UCSD-AML1 (cell line): Measurements from ENCODE around the gene SOAT1.
A peak's percentile ranks its signal among the peaks of the same experiment; 100 is the strongest.
"Not testable (repeated sequence)": the region's sequence is repeated elsewhere in the genome, so short reads cannot be mapped to it uniquely, and the experiment has no call there.

ENCODE experiments used
- DNase-seq: peaks from one replicate; lab custom pipeline; 2025; ENCODE audit not compliant: unreplicated experiment; lab: John Stamatoyannopoulos, UW

Gene SOAT1

DNA sequence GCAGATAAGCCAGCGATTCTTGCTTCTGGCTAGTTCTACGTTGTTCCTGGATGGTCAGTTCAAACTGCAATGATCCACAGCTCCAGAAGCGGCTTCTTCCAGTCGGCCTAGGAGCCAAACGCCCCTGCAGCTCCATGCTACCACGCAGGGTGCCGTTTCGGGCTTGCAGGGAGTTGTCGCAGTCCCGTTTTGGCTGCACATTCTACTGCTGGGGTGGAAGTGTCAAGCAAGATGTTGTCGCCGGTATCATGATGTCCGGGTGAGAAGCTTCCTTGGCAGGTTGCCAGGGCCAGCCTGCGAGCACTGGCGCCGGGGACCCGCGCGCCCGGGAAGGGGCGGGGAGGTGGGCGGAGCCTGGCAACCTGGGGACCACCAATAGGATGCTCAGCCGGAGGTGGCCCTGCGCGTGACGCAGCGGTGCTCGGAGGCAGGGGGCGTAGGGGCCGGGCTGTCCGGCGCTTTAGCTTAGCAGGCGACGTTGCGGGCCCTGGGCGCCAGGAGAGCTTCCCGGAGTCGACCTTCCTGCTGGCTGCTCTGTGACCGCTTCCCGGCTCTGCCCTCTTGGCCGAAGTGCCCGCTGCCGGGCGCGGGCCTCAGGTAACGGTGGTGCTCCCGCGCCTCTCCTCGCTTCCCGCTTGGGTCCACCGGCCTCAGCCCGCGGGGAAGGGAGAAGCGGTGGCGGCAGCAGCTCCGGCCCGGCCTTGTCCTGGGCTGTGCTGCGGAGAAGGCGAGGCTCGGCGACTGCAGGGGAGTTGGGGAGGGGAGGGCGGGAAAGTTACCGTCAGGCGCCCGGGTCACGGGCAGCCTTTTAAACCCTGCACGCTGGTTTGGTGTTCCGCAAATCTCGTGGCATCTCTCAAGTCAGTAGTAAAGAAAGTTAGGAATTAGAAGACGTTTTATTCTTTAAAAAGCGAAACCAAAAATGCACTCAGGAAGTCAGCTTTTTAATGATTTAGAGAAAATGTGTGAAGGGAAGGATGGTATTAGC, at the start of gene SOAT1:
TSS of gene SOAT1 (plus strand) at position 458 of the 988 bp plus-strand sequence. CDS start 8,888 bp downstream, outside the sequence.
- peak; percentile 91 for DNase-seq

DNA sequence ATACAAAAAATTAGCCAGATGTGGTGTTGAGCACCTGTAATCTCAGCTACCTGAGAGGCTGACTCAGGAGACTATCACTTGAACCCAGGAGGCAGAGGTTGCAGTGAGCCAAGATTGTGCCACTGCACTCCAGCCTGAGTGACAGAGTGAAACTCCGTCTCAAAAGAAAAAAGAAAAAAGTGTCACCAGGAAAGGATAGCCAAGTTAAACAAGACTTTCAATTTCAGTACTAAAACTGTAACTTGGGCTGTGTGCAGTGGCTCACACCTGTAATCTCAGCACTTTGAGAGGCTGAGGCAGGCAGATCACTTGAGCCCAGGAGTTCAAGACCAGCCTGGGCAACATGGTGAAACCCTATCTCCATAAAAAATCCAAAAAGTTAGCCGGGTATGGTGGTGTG, 48.2 kb upstream of the SOAT1 start:
- DNase-seq: not testable (repeated sequence)

DNA sequence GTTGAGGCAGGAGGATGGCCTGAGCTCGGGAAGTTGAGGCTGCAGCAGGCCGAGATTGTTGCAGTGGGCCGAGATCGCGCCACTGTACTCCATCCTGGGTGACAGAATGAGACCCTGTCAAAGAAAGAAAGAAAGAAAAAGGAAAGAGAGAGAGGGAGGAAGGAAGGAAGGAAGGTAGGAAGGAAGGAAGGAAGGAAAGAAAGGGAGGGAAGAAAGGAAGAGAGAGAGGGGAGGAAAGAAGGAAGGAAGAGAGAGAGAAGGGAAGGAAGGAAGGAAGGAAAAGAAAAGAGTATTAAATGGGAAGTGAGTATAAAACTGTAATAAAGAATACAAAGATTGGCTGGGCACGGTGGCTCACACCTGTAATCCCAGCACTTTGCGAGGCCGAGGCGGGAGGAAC, 45.7 kb upstream of the SOAT1 start:
- no peak for DNase-seq

DNA sequence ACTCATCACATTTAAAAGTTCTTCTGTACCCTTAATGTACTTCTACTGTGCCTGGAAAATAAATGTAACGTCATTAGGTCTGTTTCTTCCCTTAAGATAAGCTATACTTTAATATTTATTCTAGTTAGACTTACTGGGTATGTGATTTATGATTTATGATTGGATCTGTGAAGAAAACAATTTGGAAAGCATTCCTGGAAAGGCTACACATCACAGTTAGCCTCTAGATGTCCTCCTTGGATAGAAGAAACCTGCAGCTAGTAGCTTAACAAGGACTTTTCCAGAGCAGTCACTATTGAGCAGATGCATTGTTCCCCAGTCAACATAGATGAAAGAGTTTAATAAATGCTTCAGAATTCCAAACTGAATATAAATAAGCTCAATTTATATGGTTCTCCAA, 41.9 kb upstream of the SOAT1 start:
- DNase-seq: no peak

DNA sequence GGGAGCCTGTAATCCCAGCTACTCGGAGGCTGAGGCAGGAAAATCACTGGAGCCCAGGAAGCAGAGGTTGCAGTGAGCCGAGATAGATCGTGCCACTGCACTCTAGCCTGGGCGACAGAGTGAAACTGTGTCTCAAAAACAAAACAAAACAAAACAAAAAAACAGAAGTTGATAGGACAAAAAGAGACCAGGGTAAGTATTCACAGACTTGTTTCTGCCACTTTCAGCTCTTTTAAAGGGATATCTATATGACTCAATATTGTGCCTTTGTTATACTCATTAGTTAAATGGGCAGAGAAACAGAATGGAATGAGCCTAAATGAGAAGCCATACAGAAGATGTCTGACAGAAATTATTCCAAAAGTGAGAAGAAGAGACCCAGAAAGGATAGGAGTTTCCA, 41.0 kb upstream of the SOAT1 start:
- DNase-seq: no peak

DNA sequence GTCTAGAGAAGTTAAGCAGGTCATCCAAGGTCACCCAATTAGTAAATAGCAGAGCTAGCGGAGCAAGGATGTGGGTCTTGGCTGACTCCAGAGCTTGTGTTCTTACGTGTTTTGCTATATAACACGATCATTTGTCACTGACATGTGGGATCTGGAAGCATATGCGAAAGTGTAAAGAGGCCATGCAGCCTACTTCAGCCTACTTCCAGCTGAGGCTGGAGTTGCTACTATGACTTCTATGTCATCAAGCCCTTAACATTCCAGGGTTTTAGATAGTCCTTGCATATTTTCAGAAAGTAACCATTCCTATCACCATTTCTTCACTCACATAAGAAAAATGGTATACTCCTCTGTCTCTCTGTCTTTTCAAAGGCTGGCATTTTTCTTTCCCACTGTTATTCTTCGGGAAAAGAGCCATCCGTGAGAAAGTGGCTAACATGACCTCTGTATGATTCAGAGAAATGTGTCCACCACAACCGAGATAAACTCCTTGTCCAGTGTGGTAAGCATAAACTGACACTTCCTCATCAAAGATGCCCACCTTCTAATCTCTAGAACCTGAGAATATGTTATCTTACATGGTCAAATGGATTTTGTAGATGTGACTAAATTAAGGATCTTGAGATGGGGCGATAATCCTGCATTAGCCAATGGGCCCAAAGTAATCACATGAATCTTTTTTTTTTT, 40.2 kb upstream of the SOAT1 start:
- no peak for DNase-seq

DNA sequence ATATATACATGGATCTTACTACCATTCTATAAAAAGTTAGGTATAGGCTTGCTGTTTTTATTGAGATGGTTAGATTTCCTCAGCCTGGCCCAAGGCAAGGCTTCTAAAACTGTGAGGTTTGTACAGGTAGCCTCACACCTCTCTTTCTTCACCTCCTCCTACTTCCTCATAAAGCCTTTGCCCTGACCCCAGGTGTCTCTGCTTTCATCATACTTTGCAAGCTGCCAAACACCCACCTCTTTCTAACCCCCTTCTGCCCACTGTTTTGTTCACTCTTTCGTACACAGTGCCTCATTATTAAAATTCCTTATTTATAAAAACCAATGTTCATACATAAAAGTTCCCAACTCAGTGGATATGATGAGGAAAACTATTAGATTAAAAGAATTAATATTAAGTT, 31.4 kb upstream of the SOAT1 start:
- no peak for DNase-seq

DNA sequence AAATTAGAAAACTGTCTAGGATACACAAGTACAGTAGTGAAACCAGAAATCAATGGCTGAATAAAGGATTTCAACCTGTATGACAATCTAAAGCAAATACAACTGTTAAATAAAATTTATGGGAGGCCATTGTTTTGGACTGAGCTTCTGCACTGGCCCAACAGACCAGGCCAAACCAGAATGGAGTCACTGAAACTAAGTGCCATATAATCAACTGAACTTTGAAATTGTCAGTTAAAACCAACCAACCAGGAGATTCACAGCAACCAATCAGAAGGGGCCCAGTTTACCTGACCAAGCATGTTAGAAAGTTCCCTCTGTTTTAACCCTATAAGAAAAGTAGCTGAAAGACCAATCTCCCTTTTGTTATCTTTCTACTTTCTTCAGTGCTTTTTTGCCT, 30.5 kb upstream of the SOAT1 start:
- DNase-seq: no peak

DNA sequence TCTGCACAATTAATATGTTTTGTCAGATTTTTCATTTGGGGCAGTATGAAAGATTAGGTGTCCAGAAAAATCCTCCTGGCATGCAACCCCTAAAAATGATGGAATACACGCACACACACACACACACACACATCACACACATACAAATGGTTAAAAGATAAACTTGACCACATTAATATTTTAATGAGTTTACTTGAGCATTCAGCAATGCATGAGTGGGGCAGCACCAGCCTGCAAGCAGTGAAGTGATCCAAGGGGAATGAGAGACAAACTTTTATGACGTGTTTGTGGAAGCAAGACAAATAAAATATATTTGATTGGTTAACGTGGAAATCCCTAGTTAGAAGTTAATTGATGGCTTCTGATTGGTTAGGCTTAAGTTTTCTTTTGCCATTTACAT, 29.1 kb upstream of the SOAT1 start:
- DNase-seq: no peak

DNA sequence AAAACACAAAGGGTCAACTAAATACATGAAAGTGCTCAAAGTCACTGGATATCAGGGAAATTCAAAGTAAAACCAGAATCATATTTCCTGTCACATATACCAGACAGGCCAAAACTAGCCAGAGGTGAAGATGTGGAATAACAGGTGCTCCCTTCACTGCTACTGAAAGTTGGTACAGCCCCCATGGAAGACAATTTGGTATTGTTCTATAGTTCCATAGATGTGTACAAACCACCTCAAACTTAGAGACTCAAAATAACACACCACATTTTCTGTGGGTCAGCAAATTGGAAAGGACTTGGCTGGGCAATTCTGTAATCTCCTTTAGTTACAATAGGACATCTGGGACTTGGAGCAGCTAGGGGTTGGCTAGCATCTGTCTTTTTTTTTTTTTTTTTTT, 24.5 kb upstream of the SOAT1 start:
- no peak for DNase-seq

DNA sequence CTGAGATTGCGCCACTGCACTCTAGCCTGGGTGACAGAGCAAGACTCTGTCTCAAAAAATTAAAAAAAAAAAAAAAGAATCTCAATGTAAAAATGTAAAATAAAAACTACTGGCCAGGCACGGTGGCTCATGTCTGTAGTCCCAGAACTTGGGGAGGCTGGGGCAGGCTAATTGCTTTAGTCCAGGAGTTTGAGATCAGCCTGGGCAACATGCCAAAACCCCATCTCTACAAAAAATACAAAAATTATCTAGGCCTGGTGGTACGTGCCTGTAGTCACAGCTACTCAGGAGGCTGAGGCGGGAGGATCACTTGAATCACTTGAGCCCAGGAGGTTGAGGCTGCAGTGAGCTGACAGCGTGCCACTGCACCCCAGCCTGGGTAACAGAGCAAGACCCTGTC, 19.2 kb upstream of the SOAT1 start:
- DNase-seq: not testable (repeated sequence)

DNA sequence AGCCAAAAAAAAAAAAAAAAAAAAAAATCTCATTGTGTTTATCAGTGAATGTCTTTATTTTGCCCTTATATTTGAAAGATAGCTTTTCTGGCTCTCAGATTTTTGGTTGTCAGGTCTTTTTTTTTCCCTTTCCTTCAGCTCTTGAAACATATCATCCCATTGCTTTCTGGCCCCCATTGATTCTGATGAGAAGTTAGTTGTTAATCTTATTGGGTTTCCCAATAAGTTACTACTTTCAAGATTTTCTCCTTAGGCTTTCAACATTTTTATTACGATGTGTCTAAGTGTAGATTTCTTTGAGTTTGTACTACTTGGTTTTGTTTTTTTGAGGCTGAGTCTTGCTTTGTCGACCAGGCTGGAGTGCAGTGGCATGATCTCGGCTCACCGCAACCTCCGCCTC, 14.7 kb upstream of the SOAT1 start:
- DNase-seq: no peak

DNA sequence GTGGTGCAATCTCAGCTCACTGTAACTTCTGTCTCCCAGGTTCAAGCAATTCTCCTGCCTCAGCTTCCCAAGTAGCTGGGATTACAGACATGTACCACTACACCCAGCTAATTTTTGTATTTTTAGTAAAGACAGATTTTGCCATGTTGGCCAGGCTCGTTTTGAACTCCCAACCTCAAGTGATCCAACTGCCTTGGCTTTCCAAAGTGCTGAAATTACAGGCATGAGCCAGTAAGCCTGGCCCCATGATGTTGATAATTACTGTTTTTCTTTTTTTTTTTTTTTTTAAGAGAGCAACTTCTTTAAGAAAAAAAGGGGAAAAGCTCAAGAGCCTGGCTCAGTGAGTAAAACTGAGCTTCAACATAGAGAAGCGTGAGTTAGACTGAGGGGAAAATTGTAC, 9.6 kb upstream of the SOAT1 start:
- no peak for DNase-seq

DNA sequence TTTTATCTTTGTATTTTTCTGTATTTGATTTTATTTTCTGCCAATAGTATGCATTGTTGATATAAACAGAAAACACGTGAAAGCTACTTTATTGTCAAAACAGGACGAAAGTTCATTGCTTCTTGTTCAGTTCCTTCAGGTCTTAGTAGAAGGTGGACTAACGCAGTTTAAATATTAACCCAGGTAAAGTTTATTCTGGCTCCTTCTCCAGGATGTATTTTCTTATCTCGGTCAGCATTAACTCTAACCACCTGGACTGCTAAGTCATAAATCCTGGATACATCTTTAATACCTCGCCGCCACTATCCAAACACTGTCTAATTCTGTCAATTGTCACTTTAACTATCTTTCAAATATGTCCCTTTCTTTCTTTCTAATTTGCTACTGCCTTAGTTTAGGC, 5.7 kb upstream of the SOAT1 start:
- no peak for DNase-seq

DNA sequence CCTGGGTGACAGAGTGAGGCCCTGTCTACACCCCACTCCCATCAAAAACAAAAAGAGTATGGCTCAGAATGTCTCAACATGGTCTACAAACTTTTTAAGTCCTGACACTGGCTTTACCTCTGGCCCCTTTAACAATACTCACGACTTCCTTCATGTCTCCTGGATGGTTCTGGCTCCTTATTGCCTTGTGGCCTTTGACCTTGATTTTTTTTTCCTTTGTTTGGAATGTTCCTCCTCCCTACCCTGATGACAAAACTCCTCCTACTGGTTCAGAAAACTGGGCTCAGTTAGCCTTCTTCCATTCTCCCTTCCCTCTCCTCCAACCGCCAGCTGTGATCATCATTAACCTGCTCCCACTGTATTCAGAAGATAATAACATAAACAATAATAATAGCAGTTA, 4.6 kb upstream of the SOAT1 start:
- no peak for DNase-seq

DNA sequence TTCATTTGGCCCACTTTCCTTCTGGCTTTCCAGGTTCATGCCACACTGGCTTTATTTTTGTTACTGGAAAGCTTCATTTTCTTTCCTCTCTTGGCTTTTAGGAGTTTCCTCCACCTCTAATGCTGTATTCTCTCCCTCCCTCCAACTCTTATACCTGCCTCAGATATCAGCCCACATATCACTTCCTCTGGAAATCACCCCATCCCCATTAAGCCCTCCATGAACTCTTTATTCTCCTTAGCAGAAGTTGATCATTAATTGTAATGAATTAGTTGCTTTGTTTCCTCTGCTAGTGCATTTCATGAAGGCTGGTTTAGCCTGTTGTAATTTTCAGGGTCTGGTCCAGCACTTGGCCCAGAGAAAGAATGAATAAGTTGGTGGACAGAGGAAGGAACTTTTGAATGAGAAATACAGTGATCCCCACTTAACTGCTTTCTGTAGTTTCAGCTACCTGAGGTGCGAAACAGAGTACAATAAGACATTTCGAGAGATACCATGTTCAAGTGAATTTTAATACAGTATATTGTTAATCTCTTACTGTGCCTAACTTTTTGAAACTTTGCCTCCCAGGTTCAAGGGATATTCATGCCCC, 1.7 kb downstream of the SOAT1 start:
- DNase-seq: no peak

DNA sequence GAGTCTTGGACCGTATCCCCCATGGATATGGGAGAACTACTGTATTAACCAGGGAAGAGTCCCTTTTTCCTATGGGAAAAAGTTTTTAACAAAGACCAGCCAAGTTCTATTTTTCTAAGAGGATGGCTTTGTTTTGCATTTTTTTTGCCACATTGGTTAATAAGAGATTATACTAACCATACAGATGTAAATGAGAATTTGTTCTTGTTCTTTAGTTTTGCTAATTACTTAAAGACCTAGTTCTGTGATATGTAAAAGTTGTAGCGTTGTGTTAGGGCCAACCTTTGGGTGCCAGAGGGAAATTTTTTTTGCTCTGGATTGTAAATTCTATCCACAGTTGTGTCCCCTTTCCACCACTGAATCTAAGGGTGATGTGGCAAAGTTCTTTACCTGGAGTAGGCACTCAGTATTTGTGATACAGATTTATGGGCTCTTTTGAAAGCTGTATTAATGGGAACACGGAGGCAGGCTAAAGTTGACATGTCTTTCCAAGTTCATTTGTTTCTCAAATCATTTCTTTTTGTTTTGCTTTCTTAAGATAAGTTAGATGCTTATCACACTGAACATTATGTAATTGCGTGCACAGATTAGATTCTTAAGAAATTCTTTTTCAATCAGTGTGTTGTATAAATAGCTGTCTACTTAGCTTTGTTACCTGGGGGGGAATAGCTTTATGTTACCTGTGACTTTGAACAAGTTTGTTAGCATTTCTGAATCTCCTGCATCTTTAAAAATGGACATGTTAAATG, 2.9 kb downstream of the SOAT1 start:
- no peak for DNase-seq

DNA sequence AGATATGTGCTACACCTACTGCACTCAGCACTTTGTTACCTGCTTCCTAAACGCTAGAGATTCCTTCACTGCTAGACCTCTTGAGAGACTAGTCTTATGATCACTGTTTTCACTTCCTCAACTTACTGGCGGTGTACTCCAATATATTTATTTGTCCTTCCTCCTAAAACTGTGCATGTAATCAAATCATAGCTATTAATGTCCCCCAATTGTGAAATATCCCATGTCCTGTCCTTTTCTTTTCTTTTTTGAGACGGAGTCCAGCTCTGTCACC, 3.4 kb downstream of the SOAT1 start:
- no peak for DNase-seq

DNA sequence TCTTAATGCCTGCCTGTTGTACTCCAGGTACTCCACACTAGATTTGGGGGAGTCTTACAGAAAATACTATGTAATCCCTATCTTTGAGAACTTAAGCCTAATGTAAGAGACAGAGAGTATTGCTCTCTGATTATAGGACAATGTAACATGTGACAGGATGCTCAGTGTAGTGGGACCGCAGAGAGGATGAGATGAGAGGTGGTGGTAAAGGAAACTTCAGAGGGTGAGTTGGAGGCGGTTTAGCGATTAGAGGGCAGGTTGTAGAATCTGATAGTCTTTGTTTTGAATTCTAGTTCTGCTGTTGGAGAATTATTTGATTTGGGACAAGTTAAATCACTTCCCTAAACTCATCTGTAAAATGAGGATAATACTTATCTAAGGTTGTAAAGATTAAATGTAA, 5.4 kb downstream of the SOAT1 start:
- DNase-seq: no peak

DNA sequence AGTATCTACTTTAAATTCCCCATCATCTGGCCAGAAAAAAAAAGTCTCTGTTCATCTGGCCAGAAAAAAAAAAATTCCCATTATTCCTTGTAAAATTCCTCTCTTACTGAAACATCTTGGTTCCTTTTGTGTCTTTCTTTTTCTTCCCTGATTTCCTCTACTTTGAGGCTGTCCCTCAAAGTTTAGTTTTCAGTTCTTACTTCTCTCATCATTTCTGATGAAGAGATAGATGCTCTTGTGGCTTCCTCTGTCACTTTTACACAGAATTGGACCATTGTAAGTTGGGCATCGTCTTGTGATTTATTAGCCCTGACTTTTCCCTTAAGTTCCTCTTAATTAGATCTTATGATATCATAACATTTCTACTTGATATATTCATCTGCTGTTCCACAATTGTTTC, 6.5 kb downstream of the SOAT1 start:
- DNase-seq: no peak

DNA sequence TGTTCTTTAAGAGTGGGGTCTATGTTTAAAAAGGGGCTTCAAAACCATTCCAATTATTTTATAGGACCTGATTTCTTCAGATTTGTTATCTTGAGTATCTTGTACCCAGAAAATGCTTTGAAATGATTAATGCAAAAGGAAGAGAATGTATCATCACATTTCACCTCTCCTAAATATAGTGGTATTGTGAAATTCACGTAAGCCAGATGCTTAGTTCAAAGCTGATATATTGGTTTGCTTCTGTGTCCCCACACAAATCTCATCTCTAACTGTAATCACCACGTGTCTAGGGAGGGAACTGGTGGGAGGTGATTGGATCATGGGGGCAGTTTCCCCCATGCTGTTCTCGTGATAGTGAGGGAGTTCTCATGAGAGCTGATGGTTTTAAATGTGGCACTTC, 8.5 kb downstream of the SOAT1 start:
- DNase-seq: no peak
